Progenitor cell of endocrine pancreas (in vitro differentiated cells): ENCODE measurements around the gene ZNF765. TPM values are rescaled to one million over a fixed set of nuclear protein-coding genes. Genes with fewer than 3 reads are reported as not detected.
"Not testable (repeated sequence)": the region's sequence is repeated elsewhere in the genome, so short reads cannot be mapped to it uniquely, and the experiment has no call there.

Experiments
- DNase-seq: peaks from one replicate; pipeline ENCODE4 v3.0.0; 2021; ENCODE audit warnings: low spot score; ENCODE audit not compliant: unreplicated experiment
- H3K27ac Mint-ChIP-seq: 2 replicates; pipeline ENCODE4 v1.8.0; 2021; ENCODE audit warnings: mild to moderate bottlenecking, moderate library complexity, mixed read lengths
- H3K27me3 Mint-ChIP-seq: 2 replicates; pipeline ENCODE4 v1.8.0; 2021; ENCODE audit warnings: mixed read lengths
- H3K36me3 Mint-ChIP-seq: 2 replicates; pipeline ENCODE4 v1.8.0; 2022; ENCODE audit warnings: mixed read lengths; ENCODE audit not compliant: insufficient read depth
- H3K4me1 Mint-ChIP-seq: 2 replicates; pipeline ENCODE4 v1.8.0; 2021; ENCODE audit warnings: low read depth, mixed read lengths
- H3K4me3 Mint-ChIP-seq: 2 replicates; pipeline ENCODE4 v1.8.0; 2021; ENCODE audit warnings: low read depth, mild to moderate bottlenecking, moderate library complexity, mixed read lengths
- H3K9me3 Mint-ChIP-seq: 2 replicates; pipeline ENCODE4 v1.8.0; 2021; ENCODE audit warnings: low read depth, mixed read lengths
- CTCF ChIP-seq: fragments of 200-600 bp; sonication (generic); IDR thresholded peaks from one replicate; pipeline ENCODE4 v1.5.0; 2021; ENCODE audit warnings: antibody characterized with exemption, mild to moderate bottlenecking; ENCODE audit not compliant: unreplicated experiment
- total RNA-seq: library from RNA; stranded (reverse); gene quantifications from 2 replicates; pipeline ENCODE4 v1.2.1, GENCODE V29; 2021

Gene ZNF765
- total RNA-seq, 1 donor from 2014 or later, result 29.8 TPM

DNA sequence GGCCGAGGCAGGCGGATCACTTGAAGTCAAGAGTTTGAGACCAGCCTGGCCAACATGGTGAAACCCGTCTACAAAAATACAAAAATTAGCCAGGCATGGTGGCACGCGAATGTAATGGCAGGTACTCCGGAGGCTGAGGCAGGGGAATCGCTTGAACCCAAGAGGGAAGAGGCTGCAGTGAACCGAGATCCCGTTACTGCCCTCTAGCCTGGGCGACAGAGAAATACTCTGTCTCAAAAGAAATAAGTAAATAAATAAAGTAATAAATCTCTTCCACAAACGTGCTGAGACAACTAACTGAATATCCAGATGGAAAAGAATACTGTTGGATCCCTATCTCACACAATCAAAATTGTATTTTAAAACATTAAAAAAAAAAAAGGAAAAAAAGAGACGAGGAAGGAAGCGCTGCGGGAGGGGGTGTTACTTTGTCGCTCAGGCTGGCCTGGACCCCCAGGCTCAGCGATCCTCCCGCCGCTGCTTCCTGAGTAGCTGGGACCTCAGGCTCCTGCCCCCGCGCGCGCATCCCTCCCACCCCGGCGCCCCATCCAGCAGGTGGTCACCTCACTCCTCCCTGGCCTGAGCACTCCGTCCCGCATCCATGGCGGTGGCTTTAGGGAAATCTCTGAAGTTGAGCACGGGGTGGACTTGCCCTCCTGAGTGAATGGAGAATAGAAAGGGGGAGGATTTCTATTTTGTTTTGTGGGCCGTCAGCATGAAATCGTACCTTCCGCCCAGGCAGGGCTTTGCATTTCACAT lies 72.0 kb downstream of the ZNF765 start:
- H3K36me3 Mint-ChIP-seq, result peaks cover 11% of the 10 kb centered on the region
- no peaks in the 10 kb centered on the region for H3K27me3 Mint-ChIP-seq
- DNase-seq, result peak; percentile 34
- peak overlapping the region; percentile 98 for H3K27ac Mint-ChIP-seq
- peaks cover 9% of the 10 kb centered on the region for H3K9me3 Mint-ChIP-seq
- H3K4me3 Mint-ChIP-seq, result peak overlapping the region; percentile 95
- TF ChIP-seq CTCF, result peak; percentile 30
- H3K4me1 Mint-ChIP-seq, result peaks cover 34% of the 10 kb centered on the region

DNA sequence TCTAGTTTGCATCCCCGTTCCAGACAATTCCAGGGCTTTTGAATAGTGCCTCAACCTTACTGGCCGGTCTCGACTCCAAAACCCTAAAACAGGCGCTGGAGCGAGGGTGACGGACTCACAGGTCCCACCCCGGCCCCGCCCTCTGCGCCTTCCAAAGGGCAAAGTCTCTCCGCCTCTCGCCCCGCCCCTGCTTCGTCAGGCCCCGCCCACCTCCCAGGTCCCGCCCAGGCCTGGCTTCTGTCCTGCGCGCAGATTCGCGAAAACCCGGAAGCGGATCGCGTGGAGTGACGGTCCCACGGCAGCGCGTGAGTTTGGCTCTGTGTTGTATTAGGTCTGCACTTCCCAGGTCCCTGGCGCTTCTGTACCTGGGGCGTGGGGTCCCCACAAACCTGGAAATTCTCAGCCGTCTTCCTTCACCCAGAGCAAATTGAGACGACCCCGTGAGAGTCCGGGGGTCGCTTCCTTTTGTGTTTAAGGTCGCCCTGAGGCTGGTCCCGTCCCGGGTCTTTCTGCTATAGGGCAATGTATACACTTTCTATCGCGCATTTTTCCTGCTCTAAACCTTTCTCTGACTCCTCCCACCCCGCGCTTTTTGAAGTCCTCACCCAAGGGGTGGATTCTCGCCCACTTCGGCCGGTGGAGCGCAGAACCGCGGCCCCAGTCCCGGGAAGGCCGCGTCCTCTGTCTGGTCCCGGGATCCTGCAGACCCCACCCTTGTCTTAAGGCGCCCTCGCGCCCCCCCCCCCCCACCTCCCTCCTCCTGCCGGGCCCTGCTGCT lies 72.7 kb downstream of the ZNF765 start, which contains the start of gene ZNF813:
Gene ZNF813 (plus strand): TSS at position 249 of the 778 bp plus-strand sequence. CDS start 16,090 bp downstream, outside the sequence.
- Mint-ChIP-seq H3K4me3 (peak within 1 kb of the TSS; percentile 95), H3K4me1 (peaks cover 36% of the 10 kb centered on the region), H3K27me3 (no peaks in the 10 kb centered on the region), H3K27ac (peak within 1 kb of the TSS; percentile 98), H3K36me3 (peaks cover 13% of the 10 kb centered on the region), H3K9me3 (peaks cover 8% of the 10 kb centered on the region)
- peak; percentile 97 for DNase-seq
- TF ChIP-seq CTCF, result no peak

GRCh38 chr19:53468628-53469027 lies 73.7 kb downstream of the ZNF765 start:
- not testable (repeated sequence) for H3K9me3 Mint-ChIP-seq, DNase-seq, H3K36me3 Mint-ChIP-seq, H3K27me3 Mint-ChIP-seq
- H3K27ac Mint-ChIP-seq, result peak overlapping the region; percentile 98
- H3K4me1 Mint-ChIP-seq, result peaks cover 32% of the 10 kb centered on the region
- peak overlapping the region; percentile 95 for H3K4me3 Mint-ChIP-seq

GRCh38 chr19:53471916-53472315 lies 77.0 kb downstream of the ZNF765 start:
- Mint-ChIP-seq H3K4me3 (no peak overlapping the region), H3K27ac (no peak overlapping the region), H3K36me3 (peaks cover 22% of the 10 kb centered on the region), H3K4me1 (peaks cover 27% of the 10 kb centered on the region), H3K27me3 (no peaks in the 10 kb centered on the region), H3K9me3 (peaks cover 4% of the 10 kb centered on the region)
- no peak for DNase-seq
- no peak for TF ChIP-seq CTCF

DNA sequence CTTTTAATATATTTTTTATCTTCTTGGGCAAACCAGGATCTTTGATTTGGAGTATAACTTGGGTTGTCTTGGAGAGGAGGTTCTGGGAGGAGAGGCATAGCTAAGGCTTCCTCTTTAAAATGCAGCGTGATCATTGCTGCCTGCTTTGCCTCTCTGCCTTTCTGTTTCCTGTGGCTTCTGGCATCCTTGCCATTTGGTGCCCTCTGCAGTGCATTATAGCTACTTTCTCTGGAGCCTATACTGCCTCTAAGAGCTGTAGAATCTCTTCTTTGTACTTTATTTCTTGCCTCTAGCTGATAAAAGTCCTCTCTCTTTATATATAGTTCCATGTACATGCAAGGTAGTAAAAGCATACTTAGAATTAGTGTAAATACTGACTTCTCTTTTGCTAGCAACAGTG lies 79.9 kb downstream of the ZNF765 start:
- H3K4me3 Mint-ChIP-seq, H3K27me3 Mint-ChIP-seq, H3K27ac Mint-ChIP-seq, DNase-seq: not testable (repeated sequence)
- H3K36me3 Mint-ChIP-seq, result peaks cover 45% of the 10 kb centered on the region
- H3K9me3 Mint-ChIP-seq, result peaks cover 12% of the 10 kb centered on the region
- peaks cover 13% of the 10 kb centered on the region for H3K4me1 Mint-ChIP-seq

- DNase-seq, H3K27ac Mint-ChIP-seq, H3K4me3 Mint-ChIP-seq, H3K27me3 Mint-ChIP-seq, H3K4me1 Mint-ChIP-seq: not testable (repeated sequence)
- H3K36me3 Mint-ChIP-seq, result peaks cover 51% of the 10 kb centered on the region
- peaks cover 16% of the 10 kb centered on the region for H3K9me3 Mint-ChIP-seq
These were observed 80.5 kb downstream of the ZNF765 start for GRCh38 chr19:53475470-53475869.

Other genes starting within 250 kb of the ZNF765 start
- gene ZNF347, start 236.1 kb upstream of the ZNF765 start, total RNA-seq, result 17.2 and 18.3 TPM in 2 replicates
- gene ZNF665, start 201.8 kb upstream of the ZNF765 start, total RNA-seq, result 8.5 and 9.4 TPM in 2 replicates
- 51.9 and 57.5 TPM in 2 replicates for gene ZNF677, start 140.3 kb upstream of the ZNF765 start, total RNA-seq
- not detected in 2 replicates for gene VN1R2, start 136.9 kb upstream of the ZNF765 start, total RNA-seq
- gene VN1R4, start 127.4 kb upstream of the ZNF765 start, total RNA-seq, result not detected in 2 replicates
- gene ZNF845, start 61.4 kb upstream of the ZNF765 start, total RNA-seq, result 10.3 and 10.4 TPM in 2 replicates
- 24.4 and 27.2 TPM in 2 replicates for gene ZNF525, start 29.4 kb upstream of the ZNF765 start, total RNA-seq
- 59.3 and 65.9 TPM in 2 replicates for gene ZNF761, start 36.8 kb downstream of the ZNF765 start, total RNA-seq
- 16.0 and 16.6 TPM in 2 replicates for gene ZNF813, start 72.6 kb downstream of the ZNF765 start, total RNA-seq
- 29.0 and 29.9 TPM in 2 replicates for gene ZNF331, start 143.0 kb downstream of the ZNF765 start, total RNA-seq
- gene DPRX, start 236.8 kb downstream of the ZNF765 start, total RNA-seq, result not detected in 2 replicates